ENCODE measurements around the gene ANXA6. TPM values are rescaled to one million over a fixed set of nuclear protein-coding genes. Genes with fewer than 3 reads are reported as not detected.

ANXA6 gene
- total and polyA plus RNA-seq, 9 of the 15 experiments (the other 6 are each of a cell fraction or from before 2014, with no cell fraction given): 0.70 to 13.2 (median 8.3) TPM

DNA sequence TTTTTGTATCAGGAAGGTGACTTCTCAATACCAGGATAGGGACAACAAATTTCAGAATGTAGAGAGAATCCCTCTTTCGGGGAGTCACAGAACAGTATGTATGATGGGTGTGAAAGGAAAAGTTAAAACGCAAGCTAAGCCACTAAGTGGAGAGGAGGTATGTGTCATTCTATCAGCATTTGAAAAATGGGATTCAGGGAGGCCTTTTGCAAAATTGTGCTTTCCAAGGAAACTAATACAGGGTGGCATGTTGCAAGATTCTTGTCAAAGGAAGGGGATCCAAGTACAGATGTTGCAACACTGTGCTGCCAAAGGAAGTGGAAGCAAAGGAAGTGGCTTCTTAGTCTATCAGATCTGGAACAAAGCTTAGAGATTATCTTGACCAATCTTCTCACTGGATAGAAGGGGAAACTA lies 64.1 kb downstream of the ANXA6 start (continued):
- no peak for TF ChIP-seq AFF4 (CRISPR knock-in tag; IDR thresholded peaks at IDR 0.05)
- TF ChIP-seq ELF2 (CRISPR knock-in tag; IDR thresholded peaks at IDR 0.05): peak; percentile 12; the same call in 1 of the 2 replicates
- peak in 1 of 2 experiments; percentile 63; a peak in 1 of 4 replicates for TF ChIP-seq ETV6 (IDR thresholded peaks at IDR 0.05; ENCODE audit: borderline replicate concordance in 1 of 2, low read depth in 2 of 2, low read length in 1 of 2)
- TF ChIP-seq ETV6 (CRISPR knock-in tag; IDR thresholded peaks at IDR 0.05; ENCODE audit: borderline replicate concordance): no peak
- TF ChIP-seq CHD4 (IDR thresholded peaks at IDR 0.05; ENCODE audit: insufficient read depth, insufficient replicate concordance, low read depth, low read length, poor library complexity, severe bottlenecking): no peak
- TF ChIP-seq CEBPB (tag; IDR thresholded peaks at IDR 0.05): peak; percentile 92
- 0 out of 4 replicates have a peak, but pooled peaks of 1 of the 2 experiments have one; percentile 34 for TF ChIP-seq ZNF639 (CRISPR knock-in tag; conservative IDR thresholded peaks at IDR 0.05 in 1 of 2, IDR thresholded peaks at IDR 0.05 in 1 of 2)
- TF ChIP-seq TGIF2 (CRISPR knock-in tag; IDR thresholded peaks at IDR 0.05): no peak
- no peak for TF ChIP-seq ZNF121 (CRISPR knock-in tag; conservative IDR thresholded peaks at IDR 0.05)
- TF ChIP-seq, protein P1, sequence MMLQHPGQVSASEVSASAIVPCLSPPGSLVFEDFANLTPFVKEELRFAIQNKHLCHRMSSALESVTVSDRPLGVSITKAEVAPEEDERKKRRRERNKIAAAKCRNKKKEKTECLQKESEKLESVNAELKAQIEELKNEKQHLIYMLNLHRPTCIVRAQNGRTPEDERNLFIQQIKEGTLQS (IDR thresholded peaks at IDR 0.05): no peak
- TF ChIP-seq, protein P1 (CRISPR knock-in tag; conservative IDR thresholded peaks at IDR 0.05): no peak
- no peak for TF ChIP-seq ZMIZ1 (IDR thresholded peaks at IDR 0.05; ENCODE audit: low read depth in 2 of 2, low read length in 2 of 2)
- TF ChIP-seq, protein P2, sequence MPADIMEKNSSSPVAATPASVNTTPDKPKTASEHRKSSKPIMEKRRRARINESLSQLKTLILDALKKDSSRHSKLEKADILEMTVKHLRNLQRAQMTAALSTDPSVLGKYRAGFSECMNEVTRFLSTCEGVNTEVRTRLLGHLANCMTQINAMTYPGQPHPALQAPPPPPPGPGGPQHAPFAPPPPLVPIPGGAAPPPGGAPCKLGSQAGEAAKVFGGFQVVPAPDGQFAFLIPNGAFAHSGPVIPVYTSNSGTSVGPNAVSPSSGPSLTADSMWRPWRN (IDR thresholded peaks at IDR 0.05; ENCODE audit: low read depth): no peak
